HUES64 (cell line): Measurements from ENCODE around the gene ZMIZ1.
"Not testable (repeated sequence)": the region's sequence is repeated elsewhere in the genome, so short reads cannot be mapped to it uniquely, and the experiment has no call there.

Source experiments
- H3K27ac ChIP-seq: 2 replicates; pipeline ENCODE4 v1.7.0; 2013; ENCODE audit warnings: low read depth, low read length, inconsistent platforms
- H3K27me3 ChIP-seq: 2 replicates; pipeline ENCODE4 v1.6.1; 2013; ENCODE audit warnings: mild to moderate bottlenecking, low read length; ENCODE audit not compliant: insufficient read depth
- H3K36me3 ChIP-seq: 2 replicates; pipeline ENCODE4 v1.6.1; 2013; ENCODE audit warnings: mild to moderate bottlenecking, low read length; ENCODE audit not compliant: insufficient read depth
- H3K4me1 ChIP-seq: 2 replicates; pipeline ENCODE4 v1.6.1; 2013; ENCODE audit warnings: mild to moderate bottlenecking, low read length, moderate library complexity; ENCODE audit not compliant: insufficient read depth
- H3K4me3 ChIP-seq: 2 replicates; pipeline ENCODE4 v1.5.1; 2013; ENCODE audit warnings: mild to moderate bottlenecking, low read length, moderate library complexity
- H3K9ac ChIP-seq: 2 replicates; pipeline ENCODE4 v1.6.1; 2013; ENCODE audit warnings: mild to moderate bottlenecking, low read depth, low read length
- H3K9me3 ChIP-seq: 2 replicates; pipeline ENCODE4 v1.6.1; 2013; ENCODE audit warnings: low read depth, low read length; ENCODE audit not compliant: insufficient read depth
- WGBS: fragments of 150-250, 120-280 bp; methylation state at CpG from one replicate; pipeline ENCODE4 v1.1.7; 2013; ENCODE audit warnings: missing lambda C conversion rate; 5-methylcytosine and 5-hydroxymethylcytosine counted together

Gene ZMIZ1

DNA sequence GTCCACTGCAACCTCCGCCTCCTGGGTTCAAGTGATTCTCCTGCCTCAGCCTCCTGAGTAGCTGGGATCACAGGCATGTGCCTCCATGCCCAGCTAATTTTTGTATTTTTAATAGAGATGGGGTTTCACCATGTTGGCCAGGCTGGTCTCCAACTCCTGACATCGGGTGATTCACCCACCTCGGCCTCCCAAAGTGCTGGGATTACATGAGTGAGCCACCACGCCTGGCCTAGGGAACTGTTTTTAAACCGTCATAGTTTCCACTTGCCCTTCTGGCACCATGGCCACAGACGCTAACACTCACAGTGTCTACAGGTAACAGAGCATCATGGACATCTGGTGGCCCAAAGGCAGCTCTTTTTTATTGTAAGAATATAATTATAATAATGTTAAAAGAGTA, 32.4 kb upstream of the ZMIZ1 start:
- not testable (repeated sequence) for H3K27me3 ChIP-seq, H3K4me3 ChIP-seq, H3K9me3 ChIP-seq, H3K36me3 ChIP-seq, H3K9ac ChIP-seq, H3K27ac ChIP-seq
- WGBS: 77% methylated on average over 6 of the region's 6 CpGs
- peaks cover 11% of the 10 kb centered on the region; the same call in 1 of the 2 replicates for H3K4me1 ChIP-seq

DNA sequence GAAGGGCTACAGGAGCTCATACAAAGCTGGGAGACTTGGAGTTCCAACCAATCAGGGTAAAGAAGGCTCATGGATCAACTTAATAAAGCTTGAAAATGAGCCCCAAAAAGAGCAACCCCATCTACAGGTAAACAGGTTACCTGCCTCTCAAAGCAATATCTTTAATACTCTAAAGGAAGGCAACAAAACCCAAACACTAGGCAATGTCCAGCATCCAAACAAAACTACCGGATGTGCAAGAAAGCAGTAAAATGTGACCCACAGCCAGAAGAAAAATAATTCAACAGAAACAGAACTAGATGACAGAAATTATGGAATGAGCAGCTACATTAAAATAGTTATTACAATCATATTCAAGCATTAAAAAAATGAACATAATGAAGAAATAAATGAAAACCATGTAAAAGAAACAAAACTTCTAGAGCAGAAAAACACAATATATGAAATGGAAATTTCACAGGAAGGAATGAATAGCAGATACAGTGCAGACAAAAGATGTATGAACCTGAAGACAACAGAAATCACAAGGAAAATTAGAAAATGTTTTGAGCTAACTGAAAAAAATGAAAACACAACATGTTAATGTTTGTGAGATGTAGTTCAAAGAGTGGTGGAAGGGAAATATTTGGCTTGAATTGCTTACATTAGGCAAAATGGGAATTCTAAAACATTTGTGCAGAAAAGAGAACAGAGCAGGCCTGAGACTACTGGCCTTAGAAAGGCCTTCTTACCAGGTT, 30.5 kb upstream of the ZMIZ1 start:
- Histone ChIP-seq H3K9me3 (no peaks in the 10 kb centered on the region), H3K27me3 (no peaks in the 10 kb centered on the region), H3K36me3 (no peaks in the 10 kb centered on the region), H3K27ac (no peak overlapping the region), H3K4me3 (no peak overlapping the region), H3K9ac (no peak overlapping the region), H3K4me1 (peaks cover 11% of the 10 kb centered on the region; the same call in 1 of the 2 replicates)
- 89% methylated on average over 1 of the region's 1 CpG for WGBS

DNA sequence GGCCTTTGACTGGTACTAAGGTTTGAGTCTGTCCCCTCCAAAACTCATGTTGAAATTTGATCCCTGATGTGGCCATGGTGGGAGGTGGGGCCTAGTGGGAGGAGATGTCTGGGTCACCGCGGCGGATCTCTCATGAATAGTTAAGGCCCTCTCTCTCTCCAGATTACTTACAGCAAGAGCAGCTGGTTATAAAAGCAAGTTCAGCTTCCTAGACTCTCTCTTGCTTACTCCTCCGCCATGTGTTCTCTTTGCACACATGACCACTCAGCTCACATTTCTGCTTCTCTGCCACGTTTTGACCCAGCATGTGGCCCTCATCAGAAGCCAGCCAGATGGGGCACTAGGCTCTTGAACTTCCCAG, 29.9 kb upstream of the ZMIZ1 start:
- H3K27me3 ChIP-seq: no peaks in the 10 kb centered on the region
- no peak overlapping the region for H3K4me3 ChIP-seq
- no peaks in the 10 kb centered on the region for H3K9me3 ChIP-seq
- no peak overlapping the region for H3K27ac ChIP-seq
- no peak overlapping the region for H3K9ac ChIP-seq
- 12% methylated on average over 5 of the region's 5 CpGs for WGBS
- H3K36me3 ChIP-seq: no peaks in the 10 kb centered on the region
- peaks cover 11% of the 10 kb centered on the region for H3K4me1 ChIP-seq

DNA sequence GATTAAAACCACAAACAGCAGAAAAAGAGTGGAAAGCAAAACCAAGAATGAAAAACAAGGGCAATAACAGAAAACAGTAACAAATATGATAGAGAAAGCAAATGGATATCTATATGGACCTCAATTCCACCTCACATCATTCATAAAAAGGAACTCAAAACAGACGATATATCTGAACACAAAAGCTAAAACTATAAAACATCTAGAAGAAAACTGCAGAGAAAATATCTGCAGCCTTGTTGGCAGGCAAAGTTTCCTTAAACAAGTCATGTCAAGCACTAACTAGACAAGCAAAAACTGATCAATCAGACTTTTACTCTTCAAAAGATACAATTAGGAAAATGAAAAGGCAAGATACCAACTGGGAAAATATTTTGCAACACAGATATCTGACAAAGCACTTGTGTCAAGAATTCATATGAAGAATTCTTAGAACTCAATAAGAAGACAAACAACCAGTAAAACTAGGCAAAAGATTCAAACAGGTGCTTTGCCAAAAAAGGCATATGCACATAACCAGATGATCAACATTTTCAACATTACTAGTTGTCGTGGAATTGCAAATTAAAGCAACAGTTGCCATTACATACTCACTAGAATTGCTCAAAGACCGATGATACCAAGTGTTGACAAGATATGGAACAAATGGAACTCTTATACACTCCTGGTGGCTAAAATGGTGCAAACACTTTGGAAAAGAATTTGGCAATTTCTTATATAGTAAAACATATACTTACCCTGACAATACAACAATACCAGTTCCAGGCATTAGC, 25.9 kb upstream of the ZMIZ1 start:
- WGBS: 88% methylated on average over 3 of the region's 3 CpGs
- Histone ChIP-seq H3K27me3 (no peaks in the 10 kb centered on the region), H3K4me1 (peaks cover 14% of the 10 kb centered on the region), H3K36me3 (no peaks in the 10 kb centered on the region), H3K9me3 (no peaks in the 10 kb centered on the region), H3K9ac (no peak overlapping the region), H3K27ac (no peak overlapping the region), H3K4me3 (no peak overlapping the region)

DNA sequence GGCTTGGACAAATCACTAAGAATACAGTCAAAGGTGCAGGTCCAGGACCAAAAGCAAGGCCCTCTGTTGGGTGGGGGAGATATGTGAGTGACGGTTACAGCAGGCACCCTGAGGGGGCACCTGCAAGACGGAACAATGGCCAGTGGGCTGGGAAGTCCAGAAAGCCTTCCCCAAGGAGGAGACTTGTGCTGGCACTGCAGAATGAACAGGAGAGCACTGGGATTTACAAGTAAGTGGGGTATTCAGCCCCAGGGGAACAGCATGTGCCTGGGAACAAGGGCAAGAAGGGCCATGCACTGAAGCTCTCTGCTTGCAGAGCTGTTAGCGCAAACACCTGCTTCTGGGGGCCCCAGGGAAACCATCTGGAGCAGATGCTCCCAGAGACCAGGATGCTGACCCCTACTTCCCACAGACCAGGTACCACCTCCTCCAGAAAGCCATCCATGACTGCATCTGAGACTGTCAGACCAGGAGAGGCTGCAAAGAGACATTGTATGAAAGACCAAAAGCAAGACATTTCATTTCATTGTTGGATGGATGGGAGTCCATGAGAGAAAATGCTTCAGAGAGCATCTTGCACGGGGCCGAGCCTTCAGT, 24.6 kb upstream of the ZMIZ1 start:
- H3K27ac ChIP-seq: no peak overlapping the region
- peaks cover 8% of the 10 kb centered on the region; the same call in 1 of the 2 replicates for H3K4me1 ChIP-seq
- no peaks in the 10 kb centered on the region for H3K36me3 ChIP-seq
- H3K4me3 ChIP-seq: no peak overlapping the region
- no peaks in the 10 kb centered on the region for H3K9me3 ChIP-seq
- WGBS: 86% methylated on average over 5 of the region's 5 CpGs
- no peaks in the 10 kb centered on the region for H3K27me3 ChIP-seq
- H3K9ac ChIP-seq: no peak overlapping the region

DNA sequence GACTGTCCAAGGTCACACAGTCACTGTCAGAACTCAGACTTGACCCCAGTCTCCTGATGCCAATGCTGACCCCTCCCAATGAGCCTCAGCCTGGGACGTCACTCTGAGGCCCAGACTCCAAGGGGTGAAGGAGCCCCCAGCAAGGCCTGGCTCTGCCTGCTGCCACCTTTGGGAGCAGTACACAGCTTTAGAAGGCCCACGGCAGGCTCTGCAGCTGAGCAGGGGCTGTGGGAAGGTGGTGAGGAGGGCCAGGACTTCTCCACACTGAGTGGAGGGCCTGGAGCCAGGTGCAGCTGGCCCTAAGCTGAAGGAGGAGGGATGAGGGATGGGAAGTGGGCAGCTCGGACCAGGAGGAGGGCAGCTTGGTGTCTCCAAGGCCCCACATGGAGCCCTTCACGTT, 23.9 kb upstream of the ZMIZ1 start:
- Histone ChIP-seq H3K27me3 (no peaks in the 10 kb centered on the region), H3K36me3 (no peaks in the 10 kb centered on the region), H3K4me1 (peaks cover 8% of the 10 kb centered on the region; the same call in 1 of the 2 replicates), H3K4me3 (no peak overlapping the region), H3K9ac (no peak overlapping the region), H3K9me3 (no peaks in the 10 kb centered on the region), H3K27ac (no peak overlapping the region)
- 89% methylated on average over 4 of the region's 4 CpGs for WGBS

DNA sequence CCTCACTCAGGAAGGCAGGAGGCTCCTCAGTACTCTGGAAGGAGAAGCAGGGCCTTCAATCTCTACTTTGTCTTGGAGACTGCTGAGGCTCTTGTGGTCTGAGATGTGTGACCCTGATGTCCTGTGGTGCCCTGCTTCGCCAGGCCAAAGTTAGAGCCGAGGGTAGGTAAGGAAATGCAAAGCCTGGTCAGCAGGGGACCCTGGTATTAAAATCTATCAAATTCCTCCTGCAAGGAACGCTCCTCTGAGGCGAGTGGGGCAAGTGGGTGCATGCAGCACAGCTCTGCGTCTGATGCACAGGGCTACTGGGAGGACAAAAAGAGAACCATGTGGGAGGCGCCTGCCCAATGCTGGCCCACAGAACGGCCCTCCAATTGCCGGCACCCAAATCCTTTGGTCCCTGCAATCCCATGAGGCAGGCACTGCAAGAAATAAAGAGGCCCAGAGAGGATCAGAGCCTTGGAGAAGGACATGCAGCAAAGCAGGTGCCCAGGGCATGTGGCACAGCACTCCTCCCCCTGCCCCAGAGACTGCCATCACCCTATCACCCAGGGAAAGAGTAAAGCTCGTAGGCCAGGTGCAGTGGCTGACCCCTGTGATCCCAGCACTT, 23.1 kb upstream of the ZMIZ1 start:
- Histone ChIP-seq H3K4me1 (peaks cover 13% of the 10 kb centered on the region), H3K4me3 (no peak overlapping the region), H3K27ac (no peak overlapping the region), H3K9me3 (no peaks in the 10 kb centered on the region), H3K27me3 (no peaks in the 10 kb centered on the region), H3K36me3 (no peaks in the 10 kb centered on the region), H3K9ac (no peak overlapping the region)
- WGBS: 60% methylated on average over 9 of the region's 9 CpGs

DNA sequence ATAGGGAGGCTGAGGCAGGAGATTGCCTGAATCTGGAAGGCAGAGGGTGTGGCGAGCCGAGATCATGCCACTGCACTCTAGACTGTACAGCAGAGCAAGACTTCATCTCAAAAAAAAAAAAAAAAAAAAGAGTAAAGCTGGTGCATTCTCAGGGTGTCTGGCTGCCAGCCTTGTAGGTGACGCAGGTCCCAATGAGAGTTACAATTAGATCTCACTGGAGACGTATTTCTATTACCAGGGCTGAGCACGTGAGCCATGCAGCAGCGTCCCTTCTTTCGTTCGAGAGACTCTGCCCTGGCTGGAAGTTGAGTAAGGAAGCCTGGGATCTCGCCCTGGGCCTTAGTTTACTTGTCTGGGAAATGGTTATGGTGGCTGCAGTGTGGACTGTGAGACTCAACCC, 22.4 kb upstream of the ZMIZ1 start:
- WGBS: 91% methylated on average over 9 of the region's 9 CpGs
- no peak overlapping the region for H3K4me3 ChIP-seq
- H3K4me1 ChIP-seq: peaks cover 19% of the 10 kb centered on the region
- H3K9ac ChIP-seq: no peak overlapping the region
- H3K36me3 ChIP-seq: no peaks in the 10 kb centered on the region
- no peak overlapping the region for H3K27ac ChIP-seq
- H3K9me3 ChIP-seq: no peaks in the 10 kb centered on the region
- no peaks in the 10 kb centered on the region for H3K27me3 ChIP-seq

DNA sequence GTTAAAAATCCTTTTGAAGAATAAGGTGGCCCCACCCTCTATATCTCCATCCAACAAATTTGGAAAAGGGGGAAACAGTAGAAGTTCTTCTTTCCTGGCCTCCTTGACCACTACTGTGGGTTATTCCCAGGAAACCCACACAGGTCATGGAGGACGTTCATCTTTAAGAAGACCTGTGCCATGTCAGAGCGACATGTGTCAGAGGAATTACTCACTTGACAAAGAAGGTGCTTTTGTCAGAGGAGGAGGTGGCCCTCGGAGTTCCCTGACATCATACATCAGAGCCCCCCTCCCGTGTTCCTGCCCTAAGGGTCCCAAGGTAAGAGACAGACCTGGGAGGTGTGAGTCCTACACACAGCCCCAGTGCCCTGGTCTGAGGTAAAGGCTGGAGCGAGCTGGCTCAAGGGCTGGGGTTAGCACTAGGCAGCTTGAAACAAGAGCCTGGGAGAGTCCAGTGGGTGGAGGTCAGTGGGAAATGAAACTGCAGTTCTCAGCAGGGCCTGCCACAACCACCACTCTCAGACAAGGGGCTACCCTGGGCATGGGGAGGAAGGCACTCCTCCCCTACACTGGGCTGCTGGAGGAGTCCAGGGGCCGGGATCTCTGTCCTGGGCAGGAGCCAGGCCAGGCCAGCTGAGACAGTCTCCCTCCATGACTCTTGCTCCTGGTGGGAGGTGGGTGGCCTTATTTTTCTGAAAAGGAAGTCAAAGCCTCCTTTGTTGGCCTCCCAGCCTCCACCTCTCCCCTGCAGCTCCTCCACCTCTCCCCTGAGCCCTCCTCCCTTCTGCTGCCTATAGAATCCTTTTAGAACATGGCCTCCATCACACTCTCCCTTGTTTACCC, 21.8 kb upstream of the ZMIZ1 start:
- no peak overlapping the region for H3K4me3 ChIP-seq
- WGBS: 79% methylated on average over 6 of the region's 6 CpGs

DNA sequence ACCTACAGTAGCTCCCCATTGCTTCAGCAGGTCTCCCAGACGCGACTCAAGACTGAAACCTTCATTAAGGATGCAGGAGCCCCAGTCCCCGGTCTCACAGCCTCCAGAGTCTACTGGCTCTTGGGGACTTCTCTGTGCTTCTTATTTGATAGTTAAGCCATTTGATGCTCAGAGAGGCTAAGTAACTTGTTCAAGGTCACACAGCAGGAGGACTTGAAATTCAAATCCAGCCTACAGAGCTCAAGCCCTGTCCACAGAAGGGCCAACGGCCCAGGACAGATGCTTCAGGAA, 21.2 kb upstream of the ZMIZ1 start:
- H3K27ac ChIP-seq: no peak overlapping the region
- peaks cover 24% of the 10 kb centered on the region for H3K4me1 ChIP-seq
- 83% methylated on average over 4 of the region's 4 CpGs for WGBS
- H3K36me3 ChIP-seq: no peaks in the 10 kb centered on the region
- no peaks in the 10 kb centered on the region for H3K27me3 ChIP-seq
- no peaks in the 10 kb centered on the region for H3K9me3 ChIP-seq
- H3K9ac ChIP-seq: no peak overlapping the region
- H3K4me3 ChIP-seq: no peak overlapping the region

More for the DNA sequence above, 21.8 kb upstream of the ZMIZ1 start:
- H3K9me3 ChIP-seq: no peaks in the 10 kb centered on the region
- no peaks in the 10 kb centered on the region for H3K36me3 ChIP-seq
- no peaks in the 10 kb centered on the region for H3K27me3 ChIP-seq
- H3K27ac ChIP-seq: no peak overlapping the region
- H3K9ac ChIP-seq: no peak overlapping the region
- peaks cover 24% of the 10 kb centered on the region for H3K4me1 ChIP-seq
